Gastroesophageal sphincter (tissue), 4 donors: ENCODE results near the gene ZCCHC10. TPM values are rescaled to one million over a fixed set of nuclear protein-coding genes. Genes with fewer than 3 reads are reported as not detected.
"Not testable (repeated sequence)": the region's sequence is repeated elsewhere in the genome, so short reads cannot be mapped to it uniquely, and the experiment has no call there.

Experiments
- ATAC-seq: fragments of 150-250 bp; one replicate; pipeline ENCODE4 v1.9.1; 2016; ENCODE audit warnings: mild to moderate bottlenecking, moderate library complexity
- H3K27ac ChIP-seq, 4 donors: fragments of 200-600 bp; sonication (generic) in 3 of 4; 1 replicate in 3 of 4; 2 replicates in 1 of 4; pipeline ENCODE4 v1.5.1; 2016 to 2019
- H3K27me3 ChIP-seq: fragments of 200-600 bp; sonication (generic); one replicate; pipeline ENCODE4 v1.5.1; 2019
- H3K36me3 ChIP-seq, 2 donors: fragments of 200-600 bp; sonication (generic); one replicate each; pipeline ENCODE4 v1.5.1; 2019; ENCODE audit warnings: control low read depth in 1 of 2
- H3K4me1 ChIP-seq, 3 donors: fragments of 200-600 bp; sonication (generic); 1 replicate in 2 of 3; 2 replicates in 1 of 3; pipeline ENCODE4 v1.5.1; 2016 to 2019; ENCODE audit warnings: control low read depth in 2 of 3
- H3K4me3 ChIP-seq, 2 donors: fragments of 200-600 bp; sonication (generic); one replicate each; pipeline ENCODE4 v1.5.1; 2019; ENCODE audit warnings: mild to moderate bottlenecking in 1 of 2, moderate library complexity in 1 of 2
- H3K9me3 ChIP-seq, 3 donors: fragments of 200-600 bp; sonication (generic); one replicate each; pipeline ENCODE4 v1.5.1; 2017 to 2019; ENCODE audit warnings: control low read depth in 2 of 3
- CTCF ChIP-seq, 4 experiments: fragments of 200-600 bp in 2 of 4; fragments of 450-650 bp in 2 of 4; sonication (generic) in 1 of 4; IDR thresholded peaks; one replicate each; pipeline ENCODE4 v1.5.1; 2017 to 2019; ENCODE audit warnings: antibody characterized with exemption in 4 of 4, mild to moderate bottlenecking in 2 of 4, moderate library complexity in 2 of 4
- EP300 ChIP-seq: sonication (generic); formaldehyde crosslinking; IDR thresholded peaks from one replicate; pipeline ENCODE4 v1.6.1; 2017; ENCODE audit warnings: antibody characterized with exemption, mild to moderate bottlenecking
- POLR2A ChIP-seq, 2 donors: fragments of 450-650 bp; IDR thresholded peaks; one replicate each; pipeline ENCODE4 v1.6.1; 2017; ENCODE audit warnings: antibody characterized with exemption in 2 of 2, mild to moderate bottlenecking in 2 of 2, moderate library complexity in 1 of 2
- POLR2AphosphoS5 ChIP-seq: sonication (generic); formaldehyde crosslinking; IDR thresholded peaks from one replicate; pipeline ENCODE4 v1.6.1; 2017; ENCODE audit warnings: antibody characterized with exemption
- WGBS, 2 donors: methylation state at CpG; one replicate each; pipeline ENCODE4 v1.1.5; 2018; ENCODE audit warnings: low coverage in 1 of 2; 5-methylcytosine and 5-hydroxymethylcytosine counted together
- total RNA-seq, 4 donors: library from RNA; depleted of rRNA; stranded (reverse); fragments of >200 nt; gene quantifications; one replicate each; pipeline ENCODE4 v1.1.0, GENCODE V29; 2016

The ZCCHC10 gene
- total RNA-seq, 4 donors from 2014 or later = 12.5 to 15.7 (median 13.5) TPM

DNA sequence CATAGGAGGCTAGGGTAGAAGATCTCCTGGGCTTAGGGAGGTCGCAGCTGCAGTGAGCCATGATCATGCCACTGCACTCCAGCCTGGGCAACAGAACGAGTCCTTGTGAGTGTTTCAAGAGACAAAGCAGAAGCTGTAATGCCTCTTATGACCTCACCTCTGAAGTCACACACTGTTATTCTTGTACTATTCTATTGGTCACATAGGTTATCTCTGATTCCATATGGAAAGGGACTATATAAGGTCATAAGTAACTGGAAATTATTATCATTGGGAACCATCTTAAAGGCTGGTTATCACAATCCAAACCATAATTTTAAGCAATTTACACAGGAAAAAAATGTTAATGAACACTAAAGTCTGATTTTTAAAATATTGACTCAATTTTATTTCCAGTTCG, 45.1 kb downstream of the ZCCHC10 start:
- WGBS, 2 donors = 79 to 100% methylated on average over 3 of the region's 3 CpGs
- Histone ChIP-seq H3K9me3 (peaks cover 0 to 14% (median 0%) of the 10 kb centered on the region in 3 donors), H3K4me1 (no peaks in the 10 kb centered on the region), H3K27ac (no peak overlapping the region), H3K27me3 (no peaks in the 10 kb centered on the region), H3K36me3 (no peaks in the 10 kb centered on the region), H3K4me3 (no peak overlapping the region)
- TF ChIP-seq CTCF (IDR thresholded peaks at IDR 0.05) (no peak), POLR2AphosphoS5 (no peak)
- ATAC-seq = no peak

- WGBS, 2 donors = 56 to 58% methylated on average over 2 of the region's 2 CpGs
- no peaks in the 10 kb centered on the region for H3K27me3 ChIP-seq
These were observed 46.4 kb downstream of the ZCCHC10 start for GRCh38 chr5:132979976-132980375.

DNA sequence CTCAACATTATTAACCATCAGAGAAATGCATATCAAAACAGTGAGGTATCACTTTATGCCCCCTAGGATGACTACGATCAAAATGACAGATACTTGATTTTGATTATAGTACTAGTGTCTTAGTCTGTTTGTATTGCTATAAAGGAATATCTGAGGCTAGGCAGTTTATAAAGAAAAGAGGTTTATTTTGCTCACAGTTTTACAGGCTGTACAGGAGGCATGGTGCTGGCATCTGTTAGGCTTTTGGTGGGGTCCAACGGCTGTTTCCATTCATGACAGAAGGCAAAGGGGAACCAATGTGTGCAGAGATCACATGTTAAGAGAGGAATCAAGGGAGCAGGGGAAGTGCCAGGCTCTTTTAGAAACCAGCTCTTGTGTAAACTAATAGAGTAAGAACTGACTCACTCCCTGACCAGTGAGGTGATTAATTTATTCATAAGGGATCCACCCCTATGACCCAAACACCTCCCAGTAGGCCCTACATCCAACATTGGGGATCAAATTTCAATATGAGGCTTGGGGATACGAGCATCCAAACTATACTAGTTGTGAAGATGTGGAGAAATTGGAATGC, 46.9 kb downstream of the ZCCHC10 start:
- H3K4me3 ChIP-seq = no peak overlapping the region
- no peak for TF ChIP-seq CTCF (IDR thresholded peaks at IDR 0.05)
- TF ChIP-seq POLR2A (IDR thresholded peaks at IDR 0.05) = no peak
- TF ChIP-seq EP300 = no peak
- H3K4me1 ChIP-seq = no peaks in the 10 kb centered on the region
- no peak overlapping the region for H3K27ac ChIP-seq
- H3K27me3 ChIP-seq = no peaks in the 10 kb centered on the region
- WGBS, 2 donors = 63 to 65% methylated on average over 3 of the region's 3 CpGs
- H3K36me3 ChIP-seq = no peaks in the 10 kb centered on the region
- H3K9me3 ChIP-seq = peaks cover 0 to 18% (median 0%) of the 10 kb centered on the region in 3 donors
- no peak for ATAC-seq

More at GRCh38 chr5:132979976-132980375, 46.4 kb downstream of the ZCCHC10 start:
- Histone ChIP-seq H3K4me1 (no peaks in the 10 kb centered on the region), H3K4me3 (no peak overlapping the region), H3K36me3 (no peaks in the 10 kb centered on the region), H3K27ac (no peak overlapping the region), H3K9me3 (peaks cover 0 to 18% (median 0%) of the 10 kb centered on the region in 3 donors)
- ATAC-seq = no peak
- TF ChIP-seq POLR2AphosphoS5 (no peak), EP300 (no peak)

- Histone ChIP-seq H3K4me3 (no peak overlapping the region), H3K9me3 (peaks cover 0 to 18% (median 0%) of the 10 kb centered on the region in 3 donors), H3K27me3 (no peaks in the 10 kb centered on the region), H3K4me1 (no peaks in the 10 kb centered on the region), H3K27ac (no peak overlapping the region), H3K36me3 (no peaks in the 10 kb centered on the region)
- 72 to 100% methylated on average over 3 of the region's 3 CpGs for WGBS, 2 donors
- no peak for ATAC-seq
- TF ChIP-seq CTCF (IDR thresholded peaks at IDR 0.05) (no peak), EP300 (no peak), POLR2A (IDR thresholded peaks at IDR 0.05) (no peak), POLR2AphosphoS5 (no peak)
These were observed 49.5 kb downstream of the ZCCHC10 start for GRCh38 chr5:132976852-132977251.

DNA sequence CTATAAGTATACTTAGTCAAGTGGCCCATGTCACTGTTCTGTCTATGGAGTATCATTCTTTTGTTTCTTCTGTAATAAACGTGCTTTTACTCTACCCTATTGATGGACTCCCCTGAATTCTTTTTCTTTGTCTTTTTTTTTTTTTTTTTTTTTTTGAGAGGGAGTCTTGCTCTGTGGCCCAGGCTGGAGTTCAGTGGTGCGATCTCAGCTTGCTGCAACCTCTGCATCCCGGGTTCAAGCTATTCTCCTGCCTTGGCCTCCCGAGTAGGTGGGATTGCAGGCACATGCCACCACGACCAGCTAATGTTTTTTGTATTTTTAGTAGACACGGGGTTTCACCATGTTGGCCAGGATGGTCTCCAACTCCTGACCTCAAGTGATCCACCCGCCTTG, 53.9 kb downstream of the ZCCHC10 start:
- H3K4me3 ChIP-seq, H3K27me3 ChIP-seq, H3K27ac ChIP-seq, H3K36me3 ChIP-seq, ATAC-seq, H3K4me1 ChIP-seq: not testable (repeated sequence)
- peaks cover 0 to 13% (median 0%) of the 10 kb centered on the region in 3 donors for H3K9me3 ChIP-seq
- 88 to 100% methylated on average over 2 of the region's 7 CpGs for WGBS, 2 donors
